AG04449 (cell line): ENCODE measurements around the gene STXBP5.

ENCODE experiments used
- CTCF ChIA-PET: fragments of 350-600 bp; formaldehyde crosslinking; extraction: SDS; loops from one replicate; lab custom pipeline; 2021; ENCODE audit warnings: antibody characterized with exemption; lab: Yijun Ruan, JAX
- POLR2A ChIA-PET: fragments of 400-600, 350-600 bp; formaldehyde crosslinking; extraction: SDS; loops from one replicate; lab custom pipeline; 2020; ENCODE audit warnings: antibody characterized with exemption, inconsistent platforms; lab: Yijun Ruan, JAX
- DNase-seq: peaks from one replicate; pipeline ENCODE4 v3.0.0-alpha.2; 2010; ENCODE audit warnings: low read depth, low spot score
- H3K4me3 ChIP-seq: 2 replicates; pipeline ENCODE4 v1.5.1; 2011; ENCODE audit warnings: low read depth, mild to moderate bottlenecking, control low read depth, low read length
- CTCF ChIP-seq: IDR thresholded peaks from one replicate; pipeline ENCODE4 v1.5.1; 2011; ENCODE audit warnings: mild to moderate bottlenecking, moderate library complexity, low read length, control low read depth, inconsistent platforms; ENCODE audit not compliant: insufficient read depth; ENCODE audit errors: missing control alignments

Gene STXBP5

DNA sequence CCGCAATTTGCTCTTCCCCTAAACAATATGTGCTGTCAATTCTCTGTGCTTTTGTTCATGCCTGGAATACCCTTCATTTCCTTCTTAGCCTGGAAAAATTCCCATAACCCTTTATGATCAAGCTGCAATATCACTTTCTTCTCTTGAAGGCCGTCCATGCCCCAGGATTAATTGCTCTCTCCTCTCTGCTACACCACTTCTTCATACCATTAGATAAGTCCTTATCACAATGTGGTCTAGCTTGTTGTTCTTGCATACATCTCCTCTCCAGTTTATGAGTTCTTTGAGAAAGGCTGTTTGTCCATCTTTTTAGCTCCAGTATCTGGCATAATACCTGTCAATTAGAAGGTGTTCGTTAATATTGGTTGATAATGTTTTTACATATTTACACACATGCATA, 193.1 kb downstream of the STXBP5 start:
- no peak for TF ChIP-seq CTCF
- ChIA-PET CTCF (interaction anchor here (0.7 to 4.3 kb wide), 4 partner anchors 14 to 768 kb away, joined by 3 to 22 read pairs (median 7); no protein-coding TSS in a partner anchor), POLR2A (no interaction called here)
- no peak overlapping the region for H3K4me3 ChIP-seq
- no peak for DNase-seq

- no peak for TF ChIP-seq CTCF
- POLR2A ChIA-PET: no interaction called here
- DNase-seq: no peak
- CTCF ChIA-PET: no interaction called here
- no peak overlapping the region for H3K4me3 ChIP-seq
Observed at GRCh38 chr6:147400968-147401367, 196.8 kb downstream of the STXBP5 start.

DNA sequence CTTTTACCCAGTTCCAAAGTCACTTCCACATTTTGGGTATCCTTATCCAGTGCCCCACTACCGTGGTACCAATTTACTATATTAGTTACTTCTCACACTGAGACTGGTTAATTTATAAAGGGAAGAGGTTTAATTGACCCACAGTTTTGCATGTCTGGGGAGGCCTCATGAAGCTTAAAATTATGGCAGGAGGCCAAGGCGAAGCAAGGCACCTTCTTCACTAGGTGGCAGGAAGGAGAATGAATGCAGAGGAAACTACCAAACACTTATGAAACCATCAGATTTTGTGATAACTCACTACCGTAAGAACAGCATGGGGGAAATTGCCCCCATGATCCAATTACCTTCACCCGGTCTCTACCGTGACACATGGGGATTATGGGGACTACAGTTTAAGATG, 197.6 kb downstream of the STXBP5 start:
- no peak for DNase-seq
- CTCF ChIA-PET: no interaction called here
- no peak for TF ChIP-seq CTCF
- H3K4me3 ChIP-seq: no peak overlapping the region
- POLR2A ChIA-PET: no interaction called here

- DNase-seq: no peak
- ChIA-PET POLR2A (no interaction called here), CTCF (no interaction called here)
- no peak for TF ChIP-seq CTCF
- no peak overlapping the region for H3K4me3 ChIP-seq
Observed at GRCh38 chr6:147406783-147407182, 202.6 kb downstream of the STXBP5 start.

DNA sequence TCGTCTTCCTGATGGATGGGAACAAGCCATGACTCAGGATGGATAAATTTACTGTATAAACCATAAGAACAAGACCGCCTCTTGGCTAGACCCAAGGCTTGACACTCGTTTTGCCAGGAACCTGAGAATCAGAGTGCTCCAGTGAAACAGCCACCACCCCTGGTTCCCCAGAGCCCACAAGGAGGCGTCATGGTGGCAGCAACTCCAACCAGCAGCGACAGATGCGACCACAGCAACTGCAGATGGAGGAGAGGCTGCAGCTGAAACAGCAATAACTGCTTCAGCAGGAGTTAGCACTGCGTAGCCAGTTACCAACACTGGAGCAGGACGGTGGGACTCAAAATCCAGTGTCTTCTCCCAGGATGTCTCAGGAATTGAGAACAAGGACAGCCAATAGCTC, 203.4 kb downstream of the STXBP5 start:
- CTCF ChIA-PET: interaction anchor here (0.6 kb wide), 1 partner anchor 27 kb away, joined by 3 read pairs; no protein-coding TSS in a partner anchor
- no peak for DNase-seq
- POLR2A ChIA-PET: no interaction called here
- no peak for TF ChIP-seq CTCF
- H3K4me3 ChIP-seq: no peak overlapping the region

DNA sequence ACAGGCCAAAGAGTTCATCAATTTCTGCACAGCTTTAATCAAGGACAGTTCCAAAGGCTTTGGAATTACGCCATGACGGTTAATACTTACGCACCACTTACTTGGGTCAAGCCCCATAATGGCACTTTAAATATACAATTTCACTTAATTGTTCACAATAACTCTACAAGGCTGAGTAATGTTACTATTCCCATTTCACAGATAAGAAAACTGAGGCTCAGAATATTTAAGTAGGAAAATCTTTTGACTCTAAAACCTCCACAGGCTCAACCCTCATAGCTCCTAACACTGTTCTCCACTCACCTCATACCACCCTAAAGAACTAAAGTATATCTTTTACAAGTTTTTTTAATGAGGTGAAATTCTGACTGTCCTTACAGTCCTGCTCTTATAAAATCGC, 212.4 kb downstream of the STXBP5 start:
- POLR2A ChIA-PET: no interaction called here
- DNase-seq: no peak
- CTCF ChIA-PET: no interaction called here
- no peak overlapping the region for H3K4me3 ChIP-seq
- no peak for TF ChIP-seq CTCF
